B cell (primary cell): Measurements from ENCODE around the gene PNLIPRP2. TPM values are rescaled to one million over a fixed set of nuclear protein-coding genes. Genes with fewer than 3 reads are reported as not detected.

Experiments used
- ATAC-seq: fragments of 200-7000 bp; cut with Tn5 transposase; one replicate; pipeline ENCODE4 v1.10.0; 2021; ENCODE audit warnings: low read depth, mild to moderate bottlenecking, moderate number of reproducible peaks, moderate library complexity
- CTCF ChIA-PET: fragments of 350-600 bp; sonication (Branson Sonifier 250); formaldehyde crosslinking; loops from one replicate; lab custom pipeline; 2021; ENCODE audit warnings: antibody characterized with exemption, inconsistent platforms; lab: Charles Lee
- POLR2A ChIA-PET: fragments of 350-600 bp; sonication (Branson Sonifier 250); formaldehyde crosslinking; loops from one replicate; lab custom pipeline; 2021; ENCODE audit warnings: antibody characterized with exemption; lab: Charles Lee
- DNase-seq: peaks from one replicate; pipeline ENCODE4 v3.0.0; 2013
- H2AFZ ChIP-seq: 2 replicates; pipeline ENCODE4 v1.6.1; 2012; ENCODE audit warnings: mild to moderate bottlenecking, low read depth, low read length; ENCODE audit not compliant: insufficient read depth, poor library complexity, severe bottlenecking
- H3K27ac ChIP-seq, 2 donors: 1 replicate in 1 of 2; 2 replicates in 1 of 2; pipeline ENCODE4 v1.5.1; 2012 to 2013; ENCODE audit warnings: low read length in 2 of 2, mild to moderate bottlenecking in 2 of 2, moderate library complexity in 1 of 2
- H3K27me3 ChIP-seq, 4 experiments: fragments of 200-600 bp in 1 of 4; sonication (generic) in 1 of 4; replicated peaks in 1 of 4; 1 replicate in 2 of 4; 2 replicates in 2 of 4; pipeline versions ENCODE4 v1.6.1 to v1.7.0; 2013 to 2016; ENCODE audit warnings: low read length in 3 of 4, mild to moderate bottlenecking in 2 of 4, mixed read lengths in 1 of 4, moderate library complexity in 1 of 4; ENCODE audit not compliant: insufficient read depth in 4 of 4, control insufficient read depth in 3 of 4; ENCODE audit errors: control extremely low read depth in 1 of 4
- H3K36me3 ChIP-seq, 2 experiments: replicated peaks in 1 of 2; 1 replicate in 1 of 2; 2 replicates in 1 of 2; pipeline versions ENCODE4 v1.6.1 to v1.7.1; 2013; ENCODE audit warnings: low read length in 1 of 2; ENCODE audit not compliant: insufficient read depth in 2 of 2, control insufficient read depth in 1 of 2; ENCODE audit errors: control extremely low read depth in 1 of 2, extremely low read depth in 1 of 2
- H3K4me1 ChIP-seq, 2 donors: fragments of 200-600 bp in 1 of 2; sonication (generic) in 1 of 2; 1 replicate in 1 of 2; 2 replicates in 1 of 2; pipeline versions ENCODE4 v1.5.1 to v1.6.1; 2013 to 2017; ENCODE audit warnings: low read length in 2 of 2; ENCODE audit not compliant: control insufficient read depth in 2 of 2, insufficient read depth in 2 of 2
- H3K4me2 ChIP-seq: replicated peaks from 2 replicates; pipeline ENCODE3; 2012; ENCODE audit warnings: mild to moderate bottlenecking, low read depth, low read length; ENCODE audit not compliant: poor library complexity, severe bottlenecking
- H3K4me3 ChIP-seq, 5 experiments: fragments of 200-600 bp in 1 of 5; sonication (generic) in 1 of 5; 1 replicate in 3 of 5; 2 replicates in 2 of 5; pipeline versions ENCODE4 v1.5.1 to v1.7.0; 2011 to 2016; ENCODE audit warnings: low read length in 4 of 5, mild to moderate bottlenecking in 4 of 5, low read depth in 2 of 5, control low read depth in 1 of 5, moderate library complexity in 1 of 5; ENCODE audit not compliant: insufficient read depth in 1 of 5; ENCODE audit errors: control extremely low read depth in 1 of 5, extremely low read depth in 1 of 5
- H3K79me2 ChIP-seq: fragments of 200-600 bp; sonication (generic); one replicate; pipeline ENCODE4 v1.6.0; 2016; ENCODE audit warnings: low read length; ENCODE audit not compliant: control insufficient read depth, insufficient read depth
- H3K9ac ChIP-seq: fragments of 200-600 bp; sonication (generic); 2 replicates; pipeline ENCODE4 v1.6.1; 2017; ENCODE audit warnings: mild to moderate bottlenecking, low read length, moderate library complexity
- H3K9me3 ChIP-seq, 3 donors: one replicate each; pipeline versions ENCODE4 v1.6.1 to v1.7.1; 2013; ENCODE audit warnings: low read length in 2 of 3; ENCODE audit not compliant: control insufficient read depth in 2 of 3, insufficient read depth in 1 of 3; ENCODE audit errors: control extremely low read depth in 1 of 3
- H4K20me1 ChIP-seq: 2 replicates; pipeline ENCODE4 v1.6.0; 2012; ENCODE audit warnings: mild to moderate bottlenecking, low read length; ENCODE audit not compliant: insufficient read depth, control insufficient read depth, poor library complexity, severe bottlenecking
- H3K27ac Mint-ChIP-seq: one replicate; pipeline ENCODE4 v1.8.0; 2021; ENCODE audit warnings: mixed read lengths
- H3K27me3 Mint-ChIP-seq: one replicate; pipeline ENCODE4 v1.8.0; 2021; ENCODE audit warnings: mixed read lengths
- H3K4me1 Mint-ChIP-seq: one replicate; pipeline ENCODE4 v1.8.0; 2021; ENCODE audit warnings: mixed read lengths
- H3K4me3 Mint-ChIP-seq: one replicate; pipeline ENCODE4 v1.8.0; 2021; ENCODE audit warnings: mixed read lengths
- H3K9me3 Mint-ChIP-seq: one replicate; pipeline ENCODE4 v1.8.0; 2022; ENCODE audit warnings: mixed read lengths; ENCODE audit not compliant: insufficient read depth
- CTCF ChIP-seq: fragments of 200-600 bp; IDR thresholded peaks from one replicate; pipeline ENCODE4 v1.8.0; 2022; ENCODE audit warnings: antibody characterized with exemption, mild to moderate bottlenecking
- EZH2 ChIP-seq: IDR thresholded peaks from 2 replicates; pipeline ENCODE4 v1.6.1; 2012; ENCODE audit warnings: borderline replicate concordance, low read depth, mild to moderate bottlenecking, moderate library complexity, low read length; ENCODE audit not compliant: insufficient read depth, poor library complexity, severe bottlenecking
- WGBS: methylation state at CpG from one replicate; pipeline ENCODE4 v1.1.5; 2013; ENCODE audit warnings: missing lambda C conversion rate; ENCODE audit not compliant: insufficient coverage; 5-methylcytosine and 5-hydroxymethylcytosine counted together
- intact Hi-C: fragments of 100-400 bp; cut with micrococcal nuclease; formaldehyde crosslinking; loops from one replicate; pipeline ENCODE4 v1.10.0; 2022
- polyA plus RNA-seq: library from polyadenylated mRNA; depleted of rRNA; stranded (reverse); fragments of >200 nt; gene quantifications from 2 replicates; pipeline ENCODE4 v1.2.3, GENCODE V29; 2012
- total RNA-seq, 2 donors: library from RNA; stranded (reverse); fragments of 120-200 nt in 1 of 2; gene quantifications; 1 replicate in 1 of 2; 2 replicates in 1 of 2; pipeline versions ENCODE4 v1.2.3 to v1.2.4, GENCODE V29; 2013 to 2022

Gene PNLIPRP2
- total and polyA plus RNA-seq, 2 donors (not counting 1 experiment from before 2014, with no cell fraction given): not detected

DNA sequence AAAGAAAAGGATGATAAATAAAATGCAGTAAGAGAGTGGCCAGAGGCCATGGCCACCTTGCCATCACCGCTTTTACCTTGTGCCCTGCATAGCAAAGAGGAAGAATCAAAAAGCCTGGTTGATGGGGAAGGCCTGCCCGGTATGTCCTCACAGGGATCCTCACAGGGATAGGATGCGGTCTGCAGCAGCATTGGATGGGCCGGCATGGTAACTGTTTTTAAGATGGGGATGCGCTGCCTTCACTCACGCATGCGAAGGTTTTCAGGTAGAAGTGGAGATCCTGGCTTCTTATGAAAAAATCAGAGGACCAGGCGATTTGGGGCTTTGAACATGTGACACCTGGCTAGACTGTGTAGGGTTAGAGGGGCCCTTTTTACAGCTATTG is 12.5 kb downstream of the PNLIPRP2 start:
- no peaks in the 10 kb centered on the region for H3K27me3 ChIP-seq
- H3K27ac ChIP-seq: no peak overlapping the region
- 100% methylated on average over 7 of the region's 8 CpGs for WGBS
- no peaks in the 10 kb centered on the region for H4K20me1 ChIP-seq
- Mint-ChIP-seq H3K27ac (no peak overlapping the region), H3K27me3 (peaks cover 6% of the 10 kb centered on the region), H3K4me3 (no peak overlapping the region), H3K9me3 (no peaks in the 10 kb centered on the region), H3K4me1 (no peaks in the 10 kb centered on the region)
- H3K79me2 ChIP-seq: no peaks in the 10 kb centered on the region
- peaks cover 0 to 6% (median 0%) of the 10 kb centered on the region in 3 donors for H3K9me3 ChIP-seq
- ChIA-PET POLR2A (no interaction called here), CTCF (no interaction called here)
- TF ChIP-seq EZH2 (no peak), CTCF (no peak)
- intact Hi-C loops: no loop called here
- no peak for DNase-seq
- no peaks in the 10 kb centered on the region for H3K36me3 ChIP-seq
- H3K4me1 ChIP-seq: no peaks in the 10 kb centered on the region
- ATAC-seq: no peak
- H2AFZ ChIP-seq: no peak overlapping the region
- no peak overlapping the region for H3K4me2 ChIP-seq
- H3K9ac ChIP-seq: no peak overlapping the region
- no peak overlapping the region for H3K4me3 ChIP-seq

DNA sequence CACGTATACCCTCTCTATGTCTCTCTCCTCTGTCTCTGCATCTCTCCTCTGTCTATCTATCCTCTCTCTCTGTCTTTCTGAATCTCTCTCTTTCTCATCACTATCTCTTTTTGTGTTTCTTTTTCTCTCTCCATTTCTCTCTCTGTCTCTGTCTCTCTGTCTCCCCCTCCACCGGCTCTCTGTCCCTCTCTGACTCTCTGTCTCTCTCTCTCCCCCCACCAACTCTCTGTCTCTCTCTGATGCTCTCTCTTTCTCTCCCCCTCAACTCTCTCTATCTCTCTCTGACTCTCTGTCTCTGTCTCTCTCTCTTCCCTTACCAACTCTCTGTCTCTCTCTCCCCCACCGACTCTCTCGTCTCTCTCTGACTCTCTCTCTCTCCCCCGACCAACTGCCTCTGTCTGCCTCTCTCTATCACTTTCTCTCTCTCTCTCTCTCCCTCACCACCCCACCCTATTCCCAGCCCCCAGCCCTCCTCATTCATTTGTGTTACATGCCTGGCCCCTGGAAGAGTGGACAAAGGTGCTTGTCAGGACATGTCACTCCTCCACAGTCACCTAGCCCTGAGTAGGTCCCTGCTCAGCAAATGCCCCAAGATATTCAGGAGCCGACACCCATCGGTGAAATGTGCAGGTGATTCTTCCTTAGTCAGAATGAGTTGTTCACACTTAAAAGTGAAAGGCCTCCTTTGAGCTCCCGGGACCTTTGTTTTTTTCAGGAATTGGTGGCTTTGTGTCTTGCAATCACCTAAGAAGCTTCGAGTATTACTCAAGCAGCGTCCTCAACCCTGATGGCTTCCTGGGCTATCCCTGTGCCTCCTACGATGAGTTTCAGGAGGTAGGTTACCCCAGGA is 13.6 kb downstream of the PNLIPRP2 start:
- Histone ChIP-seq H2AFZ (no peak overlapping the region), H3K36me3 (no peaks in the 10 kb centered on the region)
- POLR2A ChIA-PET: no interaction called here

More for the DNA sequence above, 13.6 kb downstream of the PNLIPRP2 start:
- TF ChIP-seq CTCF: no peak
- TF ChIP-seq EZH2: no peak
- H3K4me1 Mint-ChIP-seq: no peaks in the 10 kb centered on the region
- H3K4me1 ChIP-seq: no peaks in the 10 kb centered on the region
- no peak overlapping the region for H3K4me3 Mint-ChIP-seq
- peaks cover 0 to 6% (median 0%) of the 10 kb centered on the region in 3 donors for H3K9me3 ChIP-seq
- no peak overlapping the region for H3K4me2 ChIP-seq
- no peak overlapping the region for H3K27ac ChIP-seq
- H4K20me1 ChIP-seq: no peaks in the 10 kb centered on the region
- intact Hi-C loops: no loop called here
- no peaks in the 10 kb centered on the region for H3K27me3 ChIP-seq
- no peaks in the 10 kb centered on the region for H3K9me3 Mint-ChIP-seq
- no peak overlapping the region for H3K27ac Mint-ChIP-seq
- CTCF ChIA-PET: no interaction called here
- H3K9ac ChIP-seq: no peak overlapping the region
- H3K27me3 Mint-ChIP-seq: peaks cover under 1% of the 10 kb centered on the region
- 91% methylated on average over 9 of the region's 11 CpGs for WGBS
- no peaks in the 10 kb centered on the region for H3K79me2 ChIP-seq
- ATAC-seq (no peak), DNase-seq (no peak)
- no peak overlapping the region for H3K4me3 ChIP-seq
